ENCODE data around the gene OR2G3. TPM values are rescaled to one million over a fixed set of nuclear protein-coding genes. Genes with fewer than 3 reads are reported as not detected.
A peak's percentile ranks its signal among the peaks of the same experiment; 100 is the strongest.

OR2G3 gene
- total RNA-seq, 6 donors from 2014 or later = not detected

DNA sequence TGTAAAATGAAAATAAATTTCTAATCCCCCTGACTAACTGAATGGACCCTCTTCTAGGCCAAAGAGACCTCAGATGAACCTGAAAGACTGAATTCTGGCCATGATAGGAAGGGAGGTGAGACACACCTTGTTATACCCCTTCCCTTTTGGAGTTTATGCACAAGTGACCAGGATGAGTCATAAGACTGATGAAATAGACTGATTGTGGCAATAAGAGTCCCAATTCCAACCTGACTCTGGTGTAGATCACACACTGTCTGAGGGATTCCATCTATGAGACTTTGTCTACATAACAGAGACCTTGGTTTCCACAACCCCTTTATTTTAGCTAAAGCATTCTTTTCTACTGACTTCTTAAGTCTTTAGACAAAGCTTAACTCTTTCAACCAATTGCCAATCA, 30.7 kb upstream of the OR2G3 start:
- TF ChIP-seq EP300 (IDR thresholded peaks at IDR 0.05) = no peak
- no peak for TF ChIP-seq POLR2A (IDR thresholded peaks at IDR 0.05)
- no peak for TF ChIP-seq CTCF (IDR thresholded peaks at IDR 0.05)
- TF ChIP-seq POLR2AphosphoS5 (IDR thresholded peaks at IDR 0.05) = no peak
- Histone ChIP-seq H3K4me3 (no peak overlapping the region), H3K27me3 (no peaks in the 10 kb centered on the region), H3K36me3 (no peaks in the 10 kb centered on the region), H3K27ac (no peak overlapping the region), H3K9me3 (no peaks in the 10 kb centered on the region), H3K4me1 (no peaks in the 10 kb centered on the region)
- no peak for ATAC-seq (ENCODE audit: low FRiP score in 2 of 2)
- no peak for DNase-seq

DNA sequence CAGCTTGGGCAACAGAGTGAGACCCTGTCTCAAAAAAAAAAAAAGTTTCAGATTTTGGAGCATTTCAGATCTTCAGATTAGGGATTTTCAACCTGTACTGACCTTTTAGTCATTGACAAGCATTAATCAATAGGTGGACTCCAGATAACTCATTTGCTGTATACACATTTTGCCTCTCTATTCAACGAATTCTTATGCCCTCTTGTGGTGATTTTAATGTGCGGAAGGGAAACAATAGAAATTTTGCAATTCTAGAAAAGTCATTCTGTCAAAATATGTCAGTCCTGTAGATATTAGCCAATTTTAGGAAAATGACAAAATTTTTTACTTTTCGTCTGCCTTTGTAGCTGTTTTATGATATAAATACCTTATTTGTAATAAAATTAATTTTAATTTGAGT, 28.9 kb upstream of the OR2G3 start:
- 41 to 47% methylated on average over 3 of the region's 3 CpGs for WGBS, 2 donors
- H3K4me1 ChIP-seq = no peaks in the 10 kb centered on the region
- ATAC-seq (ENCODE audit: low FRiP score in 2 of 2) (no peak), DNase-seq (no peak)
- TF ChIP-seq EP300 (IDR thresholded peaks at IDR 0.05) (no peak), CTCF (IDR thresholded peaks at IDR 0.05) (peak in 1 of 6 experiments; percentile 13)
- H3K9me3 ChIP-seq = no peaks in the 10 kb centered on the region
- H3K4me3 ChIP-seq = no peak overlapping the region
- no peak overlapping the region for H3K27ac ChIP-seq
- H3K36me3 ChIP-seq = no peaks in the 10 kb centered on the region
- H3K27me3 ChIP-seq = no peaks in the 10 kb centered on the region

- Histone ChIP-seq H3K4me1 (no peaks in the 10 kb centered on the region), H3K27ac (no peak overlapping the region), H3K4me3 (no peak overlapping the region), H3K27me3 (no peaks in the 10 kb centered on the region), H3K9me3 (no peaks in the 10 kb centered on the region), H3K36me3 (no peaks in the 10 kb centered on the region)
- ATAC-seq (ENCODE audit: low FRiP score in 2 of 2) = no peak
- no peak for TF ChIP-seq EP300 (IDR thresholded peaks at IDR 0.05)
- TF ChIP-seq CTCF (IDR thresholded peaks at IDR 0.05) = no peak
- TF ChIP-seq POLR2AphosphoS5 (IDR thresholded peaks at IDR 0.05) = no peak
- no peak for TF ChIP-seq POLR2A (IDR thresholded peaks at IDR 0.05)
- DNase-seq = no peak
- WGBS, 2 donors = 88 to 91% methylated on average over 5 of the region's 5 CpGs
Observed at GRCh38 chr1:247578946-247579460, 26.4 kb upstream of the OR2G3 start.

- H3K36me3 ChIP-seq = no peaks in the 10 kb centered on the region
- no peaks in the 10 kb centered on the region for H3K4me1 ChIP-seq
- no peak within 1 kb of the TSS for H3K27ac ChIP-seq
- no peaks in the 10 kb centered on the region for H3K9me3 ChIP-seq
- TF ChIP-seq POLR2A (IDR thresholded peaks at IDR 0.05) = no peak
- TF ChIP-seq CTCF (IDR thresholded peaks at IDR 0.05) = no peak
- no peak for TF ChIP-seq EP300 (IDR thresholded peaks at IDR 0.05)
- TF ChIP-seq POLR2AphosphoS5 (IDR thresholded peaks at IDR 0.05) = no peak
- H3K4me3 ChIP-seq = no peak within 1 kb of the TSS
- H3K27me3 ChIP-seq = no peaks in the 10 kb centered on the region
- no peak for DNase-seq
- 89 to 93% methylated on average over 2 of the region's 2 CpGs for WGBS, 2 donors
- ATAC-seq (ENCODE audit: low FRiP score in 2 of 2) = no peak
Observed at GRCh38 chr1:247588060-247588459, 17.3 kb upstream of the OR2G3 start, which contains the start of gene OR2G2. Gene OR2G2 (plus strand): TSS chr1:247588360. CDS start chr1:247588360, 0 bp downstream.

DNA sequence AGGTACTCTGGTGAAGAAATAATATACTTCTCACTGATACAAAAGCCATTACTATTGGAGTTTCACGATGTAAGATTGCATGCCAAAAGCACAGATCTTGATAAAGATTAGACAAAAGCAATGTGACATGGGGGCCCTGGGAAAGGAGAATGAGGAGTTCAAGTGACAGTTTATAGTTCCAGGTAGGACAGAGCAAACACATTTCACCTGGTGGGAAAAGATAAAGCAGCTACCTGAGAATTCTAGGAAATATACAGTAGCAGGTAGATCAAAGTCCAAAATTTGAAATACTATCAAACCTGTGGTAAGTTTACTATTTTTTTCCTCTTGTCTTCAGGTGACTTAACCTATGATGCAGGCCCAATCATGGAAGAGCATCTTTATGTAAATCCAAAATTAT, 8.0 kb downstream of the OR2G3 start:
- Histone ChIP-seq H3K27me3 (no peaks in the 10 kb centered on the region), H3K27ac (no peak overlapping the region), H3K36me3 (no peaks in the 10 kb centered on the region), H3K4me1 (no peaks in the 10 kb centered on the region), H3K9me3 (no peaks in the 10 kb centered on the region), H3K4me3 (no peak overlapping the region)
- DNase-seq = no peak
- TF ChIP-seq EP300 (IDR thresholded peaks at IDR 0.05) (no peak), POLR2AphosphoS5 (IDR thresholded peaks at IDR 0.05) (no peak), CTCF (IDR thresholded peaks at IDR 0.05) (no peak), POLR2A (IDR thresholded peaks at IDR 0.05) (no peak)
- WGBS, 2 donors = 54 to 67% methylated on average over 1 of the region's 1 CpG
- ATAC-seq (ENCODE audit: low FRiP score in 2 of 2) = no peak

All from upper lobe of left lung (tissue), 6 donors.